Measurements from ENCODE around the gene TCEAL2. TPM values are rescaled to one million over a fixed set of nuclear protein-coding genes. Genes with fewer than 3 reads are reported as not detected.

The TCEAL2 gene
- not detected in 5 replicates for total RNA-seq (2022; extraction: Qiagen RNA extraction; ENCODE audit: low read depth)

DNA sequence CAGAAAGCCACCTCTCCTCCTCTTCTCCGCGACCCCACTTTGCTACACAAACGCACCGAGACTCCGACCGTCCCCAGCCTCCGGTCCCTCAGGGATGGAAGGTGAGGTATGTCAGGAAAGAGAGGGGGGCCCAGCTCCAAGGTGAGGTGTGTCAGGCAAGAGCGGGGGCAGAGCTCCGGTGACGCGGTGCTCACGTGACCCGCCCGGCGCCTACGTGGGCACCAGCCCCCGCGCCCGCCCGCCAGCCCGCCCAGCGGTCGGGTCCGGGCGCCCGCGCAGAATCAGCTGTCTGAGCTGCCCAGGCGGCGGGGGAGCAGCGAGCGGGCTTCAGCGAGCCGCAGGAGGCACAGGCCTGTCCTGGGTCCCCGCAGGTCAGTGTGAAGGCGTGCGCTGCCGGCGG, at the start of gene TCEAL2:
TCEAL2 (plus strand) TSS at position 244 of the 400 bp plus-strand sequence. CDS start 1,152 bp downstream, outside the sequence.

DNA sequence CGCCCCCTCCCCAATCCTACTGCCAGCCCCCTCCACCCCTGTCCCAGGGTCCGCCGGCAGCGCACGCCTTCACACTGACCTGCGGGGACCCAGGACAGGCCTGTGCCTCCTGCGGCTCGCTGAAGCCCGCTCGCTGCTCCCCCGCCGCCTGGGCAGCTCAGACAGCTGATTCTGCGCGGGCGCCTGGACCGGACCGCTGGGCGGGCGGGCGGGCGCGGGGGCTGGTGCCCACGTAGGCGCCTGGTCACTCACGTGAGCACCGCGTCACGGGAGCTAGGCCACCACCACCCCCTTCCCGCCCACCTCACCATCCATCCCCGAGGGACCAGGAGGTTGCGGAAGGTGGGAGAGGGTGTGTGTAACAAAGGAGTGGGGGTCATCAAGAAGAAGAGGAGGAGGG, 16.8 kb downstream of the TCEAL2 start, which contains the start of gene TCEAL6:
TCEAL6 (minus strand) TSS at position 208 of the 400 bp plus-strand sequence.

DNA sequence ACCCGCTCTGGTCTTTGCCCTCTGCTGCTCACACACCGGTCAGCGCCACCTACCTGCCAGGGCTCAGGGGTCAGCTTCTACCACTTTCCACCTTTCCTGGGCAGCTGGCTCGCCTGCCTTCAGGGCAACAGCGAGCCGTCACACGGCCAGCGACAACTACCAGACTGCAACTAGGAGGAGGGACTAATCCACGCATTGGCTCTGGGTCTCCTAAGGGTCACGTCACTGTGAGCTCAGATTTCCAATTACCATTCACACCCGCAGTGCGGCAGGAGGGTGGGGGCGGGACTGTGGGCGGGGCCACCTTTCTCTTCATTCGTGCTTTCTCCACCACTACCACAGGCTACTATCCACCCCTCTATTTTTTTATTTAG, 30.3 kb downstream of the TCEAL2 start, which contains the start of gene BEX5:
BEX5 (minus strand) TSS at position 172 of the 374 bp plus-strand sequence. CDS start 1,712 bp downstream, outside the sequence.

Other genes with a start within 250 kb of the TCEAL2 start
- gene ZMAT1, start 193.7 kb upstream of the TCEAL2 start, total RNA-seq (2022; extraction: Qiagen RNA extraction; ENCODE audit: low read depth) = 0.06 TPM in 1 of 5 replicates, not detected in the others
- not detected in 5 replicates for gene TCEAL6, start 16.8 kb downstream of the TCEAL2 start, total RNA-seq (2022; extraction: Qiagen RNA extraction; ENCODE audit: low read depth)
- gene BEX5, start 30.3 kb downstream of the TCEAL2 start, total RNA-seq (2022; extraction: Qiagen RNA extraction; ENCODE audit: low read depth) = not detected in 5 replicates
- gene TCP11X1, start 89.6 kb downstream of the TCEAL2 start, total RNA-seq (2022; extraction: Qiagen RNA extraction; ENCODE audit: low read depth) = not detected in 5 replicates
- gene NXF2, start 121.5 kb downstream of the TCEAL2 start, total RNA-seq (2022; extraction: Qiagen RNA extraction; ENCODE audit: low read depth) = not detected in 5 replicates